HEK293T (cell line): ENCODE data around the gene FGF14.

Source experiments
- ARNT ChIP-seq: fragments of 450-650 bp; IDR thresholded peaks from 2 replicates; pipeline ENCODE4 v1.6.1; 2017; ENCODE audit warnings: mild to moderate bottlenecking
- BHLHE40 ChIP-seq: fragments of 450-650 bp; IDR thresholded peaks from 2 replicates; pipeline ENCODE4 v1.6.1; 2016; ENCODE audit warnings: mild to moderate bottlenecking, moderate library complexity, borderline replicate concordance
- FOXM1 ChIP-seq: fragments of 450-650 bp; IDR thresholded peaks from 2 replicates; pipeline ENCODE4 v1.6.1; 2017; ENCODE audit warnings: mild to moderate bottlenecking, borderline replicate concordance
- L3MBTL2 ChIP-seq: fragments of 450-650 bp; conservative IDR thresholded peaks from 2 replicates; pipeline ENCODE4 v1.6.1; 2016; ENCODE audit warnings: mild to moderate bottlenecking
- TARDBP ChIP-seq: fragments of 450-650 bp; IDR thresholded peaks from 2 replicates; pipeline ENCODE4 v1.6.1; 2016
- TF ChIP-seq, protein P1 (sequence below): fragments of 450-650 bp; IDR thresholded peaks from 2 replicates; pipeline ENCODE4 v1.6.1; 2016

DNA sequence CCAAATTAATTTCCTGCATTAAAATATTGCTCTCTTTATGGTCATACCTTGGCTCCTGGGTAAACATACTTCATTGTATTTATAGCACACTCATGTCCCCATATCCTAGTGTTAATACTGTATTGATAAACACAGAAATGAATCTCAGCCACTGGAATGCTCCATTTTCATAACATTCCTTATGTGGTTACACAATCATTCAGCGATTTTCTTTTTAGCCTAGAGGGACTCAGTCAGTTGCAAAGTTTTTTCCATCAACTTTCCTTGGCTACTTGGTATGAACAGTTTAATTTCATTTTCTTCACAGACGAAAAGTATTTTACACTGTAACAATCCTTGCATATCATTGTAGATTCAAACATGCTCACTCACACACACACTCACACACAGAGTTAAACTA, 471.5 kb downstream of the FGF14 start:
- TF ChIP-seq, protein P1, sequence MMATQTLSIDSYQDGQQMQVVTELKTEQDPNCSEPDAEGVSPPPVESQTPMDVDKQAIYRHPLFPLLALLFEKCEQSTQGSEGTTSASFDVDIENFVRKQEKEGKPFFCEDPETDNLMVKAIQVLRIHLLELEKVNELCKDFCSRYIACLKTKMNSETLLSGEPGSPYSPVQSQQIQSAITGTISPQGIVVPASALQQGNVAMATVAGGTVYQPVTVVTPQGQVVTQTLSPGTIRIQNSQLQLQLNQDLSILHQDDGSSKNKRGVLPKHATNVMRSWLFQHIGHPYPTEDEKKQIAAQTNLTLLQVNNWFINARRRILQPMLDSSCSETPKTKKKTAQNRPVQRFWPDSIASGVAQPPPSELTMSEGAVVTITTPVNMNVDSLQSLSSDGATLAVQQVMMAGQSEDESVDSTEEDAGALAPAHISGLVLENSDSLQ: no peak
- no peak for TF ChIP-seq FOXM1
- TF ChIP-seq BHLHE40: no peak
- no peak for TF ChIP-seq TARDBP
- no peak for TF ChIP-seq ARNT
- TF ChIP-seq L3MBTL2: no peak
